RPMI8226 (cell line): Measurements from ENCODE around the gene CTNNA1.
"Not testable (repeated sequence)": the region's sequence is repeated elsewhere in the genome, so short reads cannot be mapped to it uniquely, and the experiment has no call there.

Source experiments
- DNase-seq: peaks from one replicate; pipeline ENCODE4 v3.0.0-alpha.2; 2015

The CTNNA1 gene, protein sequence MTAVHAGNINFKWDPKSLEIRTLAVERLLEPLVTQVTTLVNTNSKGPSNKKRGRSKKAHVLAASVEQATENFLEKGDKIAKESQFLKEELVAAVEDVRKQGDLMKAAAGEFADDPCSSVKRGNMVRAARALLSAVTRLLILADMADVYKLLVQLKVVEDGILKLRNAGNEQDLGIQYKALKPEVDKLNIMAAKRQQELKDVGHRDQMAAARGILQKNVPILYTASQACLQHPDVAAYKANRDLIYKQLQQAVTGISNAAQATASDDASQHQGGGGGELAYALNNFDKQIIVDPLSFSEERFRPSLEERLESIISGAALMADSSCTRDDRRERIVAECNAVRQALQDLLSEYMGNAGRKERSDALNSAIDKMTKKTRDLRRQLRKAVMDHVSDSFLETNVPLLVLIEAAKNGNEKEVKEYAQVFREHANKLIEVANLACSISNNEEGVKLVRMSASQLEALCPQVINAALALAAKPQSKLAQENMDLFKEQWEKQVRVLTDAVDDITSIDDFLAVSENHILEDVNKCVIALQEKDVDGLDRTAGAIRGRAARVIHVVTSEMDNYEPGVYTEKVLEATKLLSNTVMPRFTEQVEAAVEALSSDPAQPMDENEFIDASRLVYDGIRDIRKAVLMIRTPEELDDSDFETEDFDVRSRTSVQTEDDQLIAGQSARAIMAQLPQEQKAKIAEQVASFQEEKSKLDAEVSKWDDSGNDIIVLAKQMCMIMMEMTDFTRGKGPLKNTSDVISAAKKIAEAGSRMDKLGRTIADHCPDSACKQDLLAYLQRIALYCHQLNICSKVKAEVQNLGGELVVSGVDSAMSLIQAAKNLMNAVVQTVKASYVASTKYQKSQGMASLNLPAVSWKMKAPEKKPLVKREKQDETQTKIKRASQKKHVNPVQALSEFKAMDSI

DNA sequence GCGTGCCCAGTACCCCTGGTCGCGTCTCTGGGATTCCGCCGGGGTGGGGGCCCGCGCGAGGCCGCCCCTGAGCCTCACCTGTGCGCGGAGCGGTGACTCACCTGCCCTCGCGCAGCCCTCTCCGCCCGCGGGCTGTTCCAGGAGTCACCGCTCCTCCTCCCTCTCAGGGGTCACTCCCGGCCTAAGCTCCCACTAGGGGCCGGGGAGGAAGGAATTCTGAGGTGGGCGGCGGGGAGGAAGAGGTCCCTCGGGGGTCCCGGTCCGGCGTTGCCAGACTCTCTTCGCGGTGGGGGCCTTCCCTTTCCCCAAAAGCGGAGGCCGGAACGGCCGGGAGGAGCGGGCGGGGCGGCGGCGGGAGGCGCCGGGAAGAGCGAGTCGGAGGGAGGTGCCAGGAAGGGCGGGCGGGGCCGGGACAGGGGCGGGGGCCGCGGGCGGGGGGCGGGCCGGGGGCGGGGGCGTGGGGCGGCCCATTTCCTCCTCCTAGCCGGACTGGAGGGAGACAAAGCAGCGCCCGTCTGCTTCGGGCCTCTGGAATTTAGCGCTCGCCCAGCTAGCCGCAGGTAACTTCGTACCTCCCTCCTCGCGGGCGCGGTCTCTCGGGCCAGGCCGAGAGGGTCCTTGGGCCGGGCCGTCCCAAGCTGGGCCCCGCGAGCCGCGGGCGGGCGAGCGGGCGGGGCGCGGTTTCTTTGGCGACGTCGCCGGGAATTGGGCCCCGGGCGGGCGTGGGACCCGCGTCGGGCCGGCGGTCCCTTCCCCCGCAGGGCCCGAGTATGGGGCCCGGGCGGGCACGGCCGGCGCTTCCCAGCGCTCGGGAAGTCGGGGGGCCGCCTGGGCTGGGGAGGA is at the start of gene CTNNA1:
CTNNA1 (plus strand) TSS at position 475 of the 843 bp plus-strand sequence. CDS start 28,500 bp downstream, outside the sequence.
- DNase-seq: peak; percentile 88

DNA sequence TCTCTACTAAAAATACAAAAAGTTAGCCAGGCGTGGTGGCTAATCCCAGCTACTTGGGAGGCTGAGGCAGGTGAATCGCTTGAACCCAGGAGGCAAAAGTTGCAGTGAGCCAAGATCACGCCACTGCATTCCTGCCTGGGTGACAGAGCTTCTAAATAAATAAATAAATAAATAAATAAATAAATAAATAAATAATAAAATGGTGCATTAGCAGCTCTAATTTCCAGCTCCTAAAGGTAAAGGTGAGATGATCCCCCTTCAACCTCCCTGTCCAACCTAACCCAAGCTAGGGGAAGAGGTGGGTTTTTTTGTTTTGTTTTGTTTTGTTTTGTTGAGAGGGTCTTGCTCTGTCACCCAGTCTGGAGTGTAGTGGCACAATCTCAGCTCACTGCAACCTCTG is 49.4 kb upstream of the CTNNA1 start:
- DNase-seq: not testable (repeated sequence)

DNA sequence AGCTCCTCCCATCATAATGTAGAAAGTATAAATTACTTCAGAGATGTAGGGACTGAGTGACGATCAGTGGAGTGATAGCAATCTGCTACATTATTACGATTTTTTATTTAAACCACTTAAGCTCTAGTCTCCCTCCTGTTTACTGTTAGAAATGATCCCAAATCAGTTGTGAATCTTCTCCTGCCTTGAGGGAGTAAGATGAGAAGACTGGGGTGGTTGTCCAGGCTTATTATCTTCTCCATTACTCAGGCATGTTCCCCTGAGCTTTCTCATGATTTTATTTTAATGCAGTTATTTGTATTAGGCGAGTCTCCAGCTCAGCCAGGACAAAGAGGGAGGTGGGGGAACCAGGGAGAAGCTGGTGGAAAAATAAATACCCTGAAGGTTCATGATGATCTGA is 48.2 kb upstream of the CTNNA1 start:
- DNase-seq: no peak

DNA sequence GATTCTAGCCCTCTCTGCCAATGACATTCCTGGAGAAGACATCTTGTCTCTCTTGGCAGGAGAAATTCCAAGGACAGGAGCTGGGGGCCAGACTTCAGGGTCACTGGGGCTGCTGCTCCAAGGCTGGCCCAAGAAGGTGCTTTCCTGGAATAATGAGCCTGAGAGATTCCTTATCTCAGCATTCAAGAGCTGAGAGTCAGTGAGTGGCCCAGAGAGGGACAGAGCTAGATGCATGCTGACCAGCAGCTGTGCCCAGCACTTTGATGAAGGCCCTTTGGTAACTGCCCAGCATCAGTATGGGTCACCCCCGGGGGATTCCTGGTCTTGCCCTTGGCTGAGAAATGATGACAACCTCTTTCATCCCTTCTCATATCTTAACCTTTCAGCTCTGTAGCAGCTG is 47.7 kb upstream of the CTNNA1 start:
- DNase-seq: no peak

DNA sequence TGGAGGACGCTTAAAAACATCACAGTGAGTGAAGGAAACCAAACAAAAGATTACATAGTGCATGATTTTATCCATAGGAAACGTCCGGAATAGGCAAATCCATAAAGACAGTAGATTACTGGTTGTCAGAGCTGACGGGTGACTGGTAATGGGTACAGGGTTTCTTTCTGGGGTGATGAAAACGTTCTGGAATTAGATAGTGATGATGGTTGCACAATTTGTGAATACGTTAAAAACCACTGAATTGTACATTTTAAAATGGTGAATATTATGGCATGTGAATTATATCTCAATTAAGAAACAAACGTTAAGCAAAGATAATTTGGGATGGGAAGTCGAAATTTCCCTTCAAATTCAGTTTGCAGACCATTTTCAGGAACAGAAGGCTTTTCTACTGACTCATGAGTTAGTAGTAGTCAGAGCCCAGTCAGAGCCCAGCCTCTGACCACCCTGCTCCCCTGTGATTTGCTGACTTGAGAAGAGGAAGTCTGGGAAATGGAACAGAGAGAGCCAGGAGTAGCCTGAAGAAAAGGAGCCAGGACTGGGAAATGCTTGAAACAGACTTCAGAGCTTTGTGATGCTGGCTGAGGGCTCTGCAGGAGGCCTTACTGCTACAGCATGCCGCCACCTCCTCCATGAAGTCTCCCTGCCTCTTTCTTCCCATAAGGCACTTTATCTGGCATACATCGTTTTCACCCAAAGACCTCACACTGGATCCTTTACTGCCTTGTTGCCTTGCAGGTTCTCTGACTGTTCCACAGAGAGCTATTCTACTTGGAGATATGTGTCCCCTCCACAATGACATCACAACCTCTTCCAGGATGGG is 46.4 kb upstream of the CTNNA1 start:
- DNase-seq: no peak

DNA sequence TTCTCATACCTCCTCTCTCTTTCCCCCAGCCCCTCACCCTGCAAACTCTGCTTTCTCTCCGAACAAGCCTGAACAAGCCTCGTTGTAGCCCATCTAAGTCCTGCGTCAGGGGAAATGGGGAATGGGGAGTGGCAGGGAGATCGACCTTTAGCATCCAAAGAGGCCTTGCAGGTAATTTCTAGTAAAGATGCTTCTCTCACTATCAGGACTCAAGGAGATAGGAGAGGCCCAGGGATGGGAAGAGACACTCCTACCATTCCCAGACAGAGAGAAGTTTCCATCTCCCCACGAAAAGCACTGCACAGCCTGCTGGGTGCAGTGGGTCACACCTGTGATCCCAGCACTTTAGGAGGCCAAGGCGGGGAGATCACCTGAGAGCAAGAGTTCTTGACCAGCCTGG is 44.4 kb upstream of the CTNNA1 start:
- DNase-seq: no peak

DNA sequence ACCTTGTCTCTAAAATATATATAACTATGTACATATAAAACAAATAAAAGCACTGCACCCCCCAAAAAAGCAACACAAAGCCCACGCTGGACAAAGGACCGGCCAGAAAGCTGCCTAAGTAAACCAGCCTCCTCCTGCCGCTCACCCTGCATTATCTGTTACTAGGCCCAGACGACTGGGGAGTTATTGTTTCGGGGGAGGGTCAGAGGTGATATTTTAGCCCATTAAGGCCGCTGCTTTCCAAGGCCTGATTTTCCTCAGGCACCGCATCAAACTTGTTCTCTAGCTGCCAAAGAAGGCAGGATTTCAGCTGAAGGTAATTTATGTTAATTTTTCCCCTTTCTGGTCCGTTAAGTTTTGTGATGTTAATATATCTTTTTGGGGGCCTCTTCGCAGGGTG is 44.0 kb upstream of the CTNNA1 start:
- DNase-seq: no peak

DNA sequence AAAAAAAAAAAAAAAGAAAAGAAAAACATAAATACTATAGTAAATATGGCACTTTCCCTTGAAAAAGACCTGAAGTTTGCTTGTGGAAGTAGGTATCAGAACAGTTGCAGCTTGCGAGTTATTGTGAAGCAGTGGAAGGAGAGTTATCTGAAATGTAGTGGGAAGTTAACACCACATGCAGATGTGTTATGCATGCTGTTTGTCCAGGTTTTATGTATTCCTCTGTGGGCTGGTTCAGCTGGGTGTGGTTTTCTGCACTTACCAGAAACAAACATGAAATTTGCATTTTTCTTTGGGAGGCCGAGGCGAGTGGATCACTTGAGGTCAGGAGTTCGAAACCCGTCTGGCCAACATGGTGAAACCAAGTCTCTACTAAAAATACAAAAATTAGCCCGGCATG is 42.1 kb upstream of the CTNNA1 start:
- DNase-seq: peak; percentile 27

- no peak for DNase-seq
Observed at GRCh38 chr5:138711811-138712210, 41.4 kb upstream of the CTNNA1 start.

GRCh38 chr5:138712324-138712723 is 40.9 kb upstream of the CTNNA1 start:
- no peak for DNase-seq

DNA sequence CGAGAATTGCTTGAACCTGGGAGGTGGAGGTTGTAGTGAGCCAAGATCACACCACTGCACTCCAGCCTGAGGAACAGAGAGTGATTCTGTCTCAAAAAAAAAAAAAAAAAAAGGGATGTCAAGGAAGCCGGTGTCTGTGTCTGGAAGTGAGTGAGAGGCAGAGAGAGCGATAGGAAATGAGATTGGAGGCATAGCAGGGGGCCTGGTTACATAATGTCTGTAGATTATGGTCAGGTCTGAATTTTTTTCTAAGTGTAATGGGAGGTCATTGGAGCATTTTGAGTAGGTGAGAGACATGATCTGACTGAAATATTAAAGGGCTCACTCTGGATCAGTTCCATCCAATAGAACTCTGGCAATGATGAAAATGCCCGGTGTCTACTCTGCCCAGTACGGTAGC is 40.4 kb upstream of the CTNNA1 start:
- DNase-seq: no peak

DNA sequence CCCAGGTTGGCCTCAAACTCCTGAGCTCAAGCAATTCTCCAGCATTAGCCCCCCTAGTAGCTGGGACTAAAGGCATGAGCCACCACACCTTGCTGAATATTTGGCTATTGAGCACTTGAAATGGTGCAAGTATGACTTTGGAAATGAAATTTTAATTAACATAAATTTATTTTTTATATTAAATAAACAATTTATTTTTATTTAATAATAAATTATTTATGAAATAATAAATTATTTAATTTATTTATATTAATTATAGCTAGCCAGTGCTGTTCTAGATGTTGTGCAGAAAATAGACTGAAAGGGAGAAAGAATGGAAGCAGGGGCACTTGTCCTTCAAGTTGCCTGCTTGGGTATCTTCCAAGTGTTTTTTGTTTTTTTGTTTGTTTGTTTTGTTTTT is 40.0 kb upstream of the CTNNA1 start:
- DNase-seq: no peak

DNA sequence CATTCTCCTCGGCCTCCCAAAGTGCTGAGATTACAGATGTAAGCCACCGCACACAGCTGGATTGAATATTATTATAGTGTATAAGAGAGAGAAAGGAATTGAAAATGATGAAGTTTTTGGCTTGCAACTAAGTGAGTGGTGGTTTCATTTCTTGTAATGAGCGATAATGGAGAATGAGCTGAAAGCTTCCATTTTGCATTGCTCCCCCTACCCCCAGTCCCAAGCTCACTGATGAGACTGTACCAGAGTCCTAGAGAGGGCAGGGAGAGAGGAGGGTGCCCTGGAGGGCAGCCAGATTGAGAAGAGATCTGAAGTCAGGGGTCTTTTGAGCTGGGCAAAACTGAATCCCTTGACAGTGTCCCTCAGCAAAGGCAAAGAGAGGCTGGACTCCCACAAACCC is 38.5 kb upstream of the CTNNA1 start:
- no peak for DNase-seq

DNA sequence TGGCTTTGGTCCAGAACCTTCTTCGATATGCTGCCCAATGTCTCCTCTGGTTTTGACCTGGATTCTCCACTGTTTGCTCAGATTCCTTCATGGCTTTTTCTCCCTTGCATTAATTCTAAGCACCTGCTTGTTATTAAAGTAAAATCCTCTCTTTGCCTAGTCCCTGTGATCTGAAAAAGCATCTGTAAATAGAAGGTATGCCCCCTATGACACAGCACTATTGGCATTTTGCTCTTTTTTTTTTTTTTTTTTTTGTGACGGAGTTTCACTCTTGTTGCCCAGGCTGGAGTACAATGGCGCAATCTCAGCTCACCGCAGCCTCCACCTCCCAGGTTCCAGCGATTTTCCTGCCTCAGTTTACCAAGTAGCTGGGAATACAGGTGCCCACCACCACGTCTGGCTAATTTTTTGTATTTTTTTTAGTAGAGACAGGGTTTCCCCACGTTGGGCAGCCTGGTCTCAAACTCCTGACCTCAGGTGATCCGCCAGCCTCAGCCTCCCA is 37.2 kb upstream of the CTNNA1 start:
- DNase-seq: peak; percentile 29

GRCh38 chr5:138716456-138716924 is 36.7 kb upstream of the CTNNA1 start:
- DNase-seq: peak; percentile 56

DNA sequence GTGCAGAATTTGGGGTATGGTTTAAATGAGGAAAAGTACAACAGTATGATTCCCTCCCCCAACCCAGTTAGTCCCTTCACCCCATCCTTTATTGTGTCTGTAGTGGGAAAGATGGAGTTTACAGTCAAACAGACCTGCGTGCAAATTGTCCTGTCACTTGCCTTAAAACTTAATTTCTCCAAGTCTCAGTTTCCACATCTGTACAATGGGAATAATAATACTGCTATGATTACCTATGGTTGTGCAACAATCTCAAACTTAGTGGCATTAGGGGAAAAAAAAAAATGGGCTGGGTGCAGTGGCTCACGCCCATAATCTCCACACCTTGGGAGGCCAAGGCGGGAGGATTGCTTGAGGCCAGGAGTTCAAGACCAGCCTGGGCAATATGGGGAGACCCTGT is 35.8 kb upstream of the CTNNA1 start:
- DNase-seq: no peak

DNA sequence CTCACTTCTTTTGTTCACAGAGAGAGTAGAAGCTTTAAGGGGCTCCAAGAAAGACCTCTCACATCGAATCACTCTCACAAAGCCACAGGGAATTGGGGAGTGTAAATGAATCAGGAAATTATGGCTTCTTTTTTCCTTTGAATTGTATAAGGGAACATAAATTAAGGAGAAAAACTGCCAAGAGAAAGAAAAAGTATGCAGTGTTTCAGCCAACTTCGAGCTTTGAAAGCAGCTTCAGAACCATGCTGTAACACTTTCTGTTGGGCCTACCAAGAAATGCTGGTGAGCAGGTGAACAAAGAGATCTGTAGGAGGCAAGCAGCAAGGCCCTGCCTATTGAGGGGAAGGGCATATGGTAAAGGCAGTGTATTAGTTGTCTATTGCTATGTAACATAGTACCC is 33.4 kb upstream of the CTNNA1 start:
- no peak for DNase-seq

GRCh38 chr5:138720840-138721239 is 32.4 kb upstream of the CTNNA1 start:
- peak; percentile 82 for DNase-seq

DNA sequence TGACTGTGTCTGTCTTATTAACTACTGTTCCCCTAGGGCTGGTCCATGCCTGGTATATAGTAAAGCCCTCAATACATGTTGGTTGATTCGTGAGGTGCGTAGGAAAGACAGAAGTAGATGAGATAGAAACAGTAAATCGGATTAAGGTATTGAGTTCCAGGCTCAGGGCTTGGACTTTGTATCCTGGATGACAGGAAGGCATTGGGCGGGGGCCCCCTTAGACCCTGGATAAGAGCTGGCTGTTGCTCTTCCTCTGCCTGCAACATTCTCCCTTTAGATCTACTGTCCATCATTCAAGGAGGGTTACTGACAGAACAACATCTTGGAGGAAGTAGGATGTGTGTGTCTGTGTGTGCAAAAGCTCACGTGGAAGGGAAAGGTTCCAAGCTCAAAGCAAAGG is 31.2 kb upstream of the CTNNA1 start:
- DNase-seq: no peak

DNA sequence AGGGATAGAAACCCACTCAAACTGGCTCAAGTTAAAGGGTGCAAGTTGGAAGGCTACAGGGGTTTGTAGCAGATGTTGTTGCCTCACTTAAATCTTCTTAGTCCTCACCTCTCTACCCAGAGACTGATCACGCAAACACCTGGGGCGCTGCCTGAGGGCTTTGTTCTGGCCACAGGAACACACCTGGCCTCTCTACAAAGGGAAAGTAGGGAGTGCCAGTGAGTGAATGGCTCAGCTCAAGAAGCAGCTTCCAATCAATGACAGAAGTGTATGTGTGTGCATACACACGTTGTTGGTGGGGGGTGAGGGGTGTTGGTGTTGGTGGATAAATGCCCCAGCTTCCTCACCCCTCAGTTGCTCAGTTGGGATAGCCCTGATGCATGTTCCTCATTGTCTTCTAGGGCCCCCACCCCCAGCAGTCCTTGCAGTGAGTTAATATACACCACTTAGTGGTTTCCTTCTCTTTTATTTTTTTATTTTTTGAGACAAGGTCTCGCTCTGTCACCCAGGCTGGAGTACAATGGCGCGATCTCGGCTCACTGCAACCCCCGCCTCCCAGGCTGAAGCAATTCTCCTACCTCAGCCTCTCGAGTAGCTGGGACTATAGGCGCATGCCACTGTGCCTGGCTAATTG is 30.6 kb upstream of the CTNNA1 start:
- DNase-seq: peak; percentile 89

GRCh38 chr5:138724470-138725146 is 28.6 kb upstream of the CTNNA1 start:
- DNase-seq: no peak
